CD4-positive, alpha-beta T cell treated with Interleukin-12 subunit alpha and Interleukin-12 subunit beta, for 1 hour (primary cell): ENCODE results near the gene DLG2.
"Not testable (repeated sequence)": the region's sequence is repeated elsewhere in the genome, so short reads cannot be mapped to it uniquely, and the experiment has no call there.

Experiments used
- DNase-seq: peaks from one replicate; pipeline ENCODE4 v3.0.0-alpha.2; 2020

Gene DLG2

DNA sequence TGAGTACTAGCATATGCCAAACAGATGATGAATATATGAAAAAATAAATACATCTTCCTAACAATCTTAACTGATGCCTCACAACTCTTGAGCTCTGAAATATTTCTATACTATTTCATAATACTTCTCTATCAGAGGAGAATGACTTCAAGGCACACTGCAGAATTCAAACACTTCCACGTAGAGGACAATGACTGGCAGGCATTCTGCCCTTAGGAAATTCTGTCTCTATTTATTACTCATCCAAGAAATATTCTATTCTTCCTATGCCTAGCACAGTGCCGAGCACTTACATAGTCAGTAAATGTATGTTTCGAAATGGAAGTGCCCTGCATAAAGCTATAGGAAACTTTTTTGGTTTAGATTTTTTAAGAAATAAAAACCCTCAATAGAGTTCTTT is 809.1 kb downstream of the DLG2 start:
- no peak for DNase-seq

DNA sequence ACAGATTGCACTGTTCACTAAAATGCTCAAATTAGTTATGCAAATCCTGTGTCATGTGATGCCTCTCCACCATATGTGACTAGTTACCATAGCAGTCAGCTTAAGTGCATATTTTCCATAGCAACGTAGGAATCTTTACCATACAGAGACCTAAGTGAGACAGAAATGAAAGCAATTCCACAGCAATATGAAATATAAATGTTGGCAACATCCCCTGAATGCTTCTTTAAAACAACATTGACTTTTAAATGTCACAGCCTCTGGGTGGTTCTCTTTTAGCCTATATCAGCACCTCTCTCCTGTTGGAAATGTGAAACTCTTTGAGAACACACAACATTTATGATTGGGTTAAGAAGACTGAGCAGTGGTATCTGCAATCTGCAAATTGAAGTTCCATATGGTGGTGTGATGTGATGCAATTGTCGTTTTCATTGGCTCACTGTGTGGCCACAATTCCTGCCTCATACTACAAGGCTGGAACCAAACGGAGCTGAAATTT is 814.6 kb downstream of the DLG2 start:
- no peak for DNase-seq

DNA sequence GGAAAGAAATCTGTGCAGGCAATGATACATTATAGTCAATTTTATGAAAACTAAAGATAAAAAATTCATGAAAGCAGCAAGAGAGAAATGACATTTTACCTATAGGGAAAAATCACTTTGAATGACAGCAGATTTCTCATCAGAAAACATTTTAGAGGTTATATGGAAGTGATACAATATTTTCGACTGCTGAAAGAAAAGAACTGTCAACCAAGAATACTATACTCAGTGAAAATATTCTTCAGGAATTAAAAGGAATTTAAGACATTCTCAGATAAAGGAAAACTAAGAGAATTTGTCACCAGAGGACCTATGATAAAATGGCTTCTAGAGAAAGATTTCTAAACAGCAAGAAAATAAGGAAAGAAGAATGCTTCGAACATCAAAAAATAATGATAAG is 820.8 kb downstream of the DLG2 start:
- DNase-seq = no peak

DNA sequence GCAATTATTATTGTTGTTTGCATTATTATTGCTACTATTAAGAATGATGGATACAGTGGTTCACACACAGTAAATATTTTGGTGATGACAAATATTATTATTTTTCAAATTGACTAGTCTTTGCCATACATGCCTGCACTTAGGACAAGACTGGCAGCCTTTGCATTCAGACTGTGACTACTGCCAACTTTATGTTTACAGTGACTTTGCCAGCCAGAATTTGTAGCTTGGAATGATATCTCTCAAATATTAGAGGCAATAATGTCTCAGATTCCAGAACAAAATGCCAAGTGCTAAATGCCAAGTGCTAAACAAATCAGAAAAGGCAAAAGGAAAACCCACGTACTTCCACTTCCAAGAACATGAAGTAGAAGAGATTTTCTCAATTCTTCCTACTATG is 823.1 kb downstream of the DLG2 start:
- no peak for DNase-seq

DNA sequence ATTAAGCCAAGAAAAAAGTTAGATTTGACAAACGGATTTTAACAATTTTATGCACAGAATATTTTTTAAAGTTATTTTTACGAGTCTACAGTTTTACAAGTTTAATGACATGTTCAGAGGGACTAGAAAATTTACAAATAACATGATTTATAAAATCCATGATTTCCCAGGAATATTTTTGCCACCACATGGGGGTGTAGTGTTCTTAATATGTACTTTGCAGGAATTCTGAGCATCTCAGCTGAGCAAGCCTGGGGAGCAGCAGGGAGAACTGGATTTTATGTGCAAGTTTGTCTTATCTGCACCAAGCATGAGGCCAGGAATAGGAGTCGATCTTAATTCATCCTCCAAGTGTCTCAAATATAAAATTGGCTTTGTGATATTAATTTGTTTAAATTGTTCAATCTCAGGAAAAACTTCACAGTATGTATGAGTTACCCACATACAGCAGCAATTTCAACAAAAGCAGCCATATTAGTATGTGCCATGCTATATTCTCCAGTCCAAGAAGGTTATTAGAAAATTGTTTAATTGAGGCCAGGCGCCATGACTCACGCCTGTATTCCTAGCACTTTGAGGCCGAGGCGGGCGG is 826.3 kb downstream of the DLG2 start:
- no peak for DNase-seq

DNA sequence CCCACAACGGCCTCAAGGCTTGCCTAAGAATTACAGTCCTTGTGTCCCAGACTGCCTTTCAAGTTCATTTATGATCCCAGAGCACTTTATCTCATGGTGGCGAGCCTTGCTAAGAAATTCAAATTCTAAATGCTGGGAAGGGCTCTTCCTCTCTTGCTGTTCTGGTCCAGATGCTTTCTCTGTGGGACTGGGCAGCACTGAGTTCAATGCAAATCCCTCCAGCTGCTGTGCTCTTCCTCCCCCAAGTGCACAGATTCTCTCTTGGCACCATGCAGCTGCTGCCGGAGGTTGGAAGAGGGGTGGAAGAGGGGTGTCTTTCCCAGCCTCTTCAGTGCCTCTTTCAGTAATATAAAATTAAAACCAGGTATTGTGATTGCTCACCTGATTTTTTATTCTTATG is 828.0 kb downstream of the DLG2 start:
- no peak for DNase-seq

DNA sequence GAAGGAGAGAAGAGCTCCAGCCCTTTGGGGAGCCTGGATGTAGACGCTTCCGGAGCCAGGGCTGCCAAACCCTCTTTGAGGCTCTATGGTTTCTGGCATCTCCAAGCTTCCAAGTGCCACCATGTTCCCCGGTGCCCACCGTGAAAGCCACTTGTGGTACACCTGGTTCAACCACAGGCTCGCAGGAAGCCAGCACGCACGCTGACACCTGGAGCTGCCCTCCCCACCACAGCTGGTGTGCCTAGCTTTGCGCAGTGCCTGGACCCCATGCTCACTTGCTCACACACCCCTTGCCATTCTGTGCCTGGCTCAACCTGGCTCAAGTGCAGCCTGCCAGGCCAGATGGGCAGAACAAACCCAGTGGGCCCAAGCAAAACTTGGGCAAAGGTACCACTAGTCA is 831.4 kb downstream of the DLG2 start:
- DNase-seq = no peak

DNA sequence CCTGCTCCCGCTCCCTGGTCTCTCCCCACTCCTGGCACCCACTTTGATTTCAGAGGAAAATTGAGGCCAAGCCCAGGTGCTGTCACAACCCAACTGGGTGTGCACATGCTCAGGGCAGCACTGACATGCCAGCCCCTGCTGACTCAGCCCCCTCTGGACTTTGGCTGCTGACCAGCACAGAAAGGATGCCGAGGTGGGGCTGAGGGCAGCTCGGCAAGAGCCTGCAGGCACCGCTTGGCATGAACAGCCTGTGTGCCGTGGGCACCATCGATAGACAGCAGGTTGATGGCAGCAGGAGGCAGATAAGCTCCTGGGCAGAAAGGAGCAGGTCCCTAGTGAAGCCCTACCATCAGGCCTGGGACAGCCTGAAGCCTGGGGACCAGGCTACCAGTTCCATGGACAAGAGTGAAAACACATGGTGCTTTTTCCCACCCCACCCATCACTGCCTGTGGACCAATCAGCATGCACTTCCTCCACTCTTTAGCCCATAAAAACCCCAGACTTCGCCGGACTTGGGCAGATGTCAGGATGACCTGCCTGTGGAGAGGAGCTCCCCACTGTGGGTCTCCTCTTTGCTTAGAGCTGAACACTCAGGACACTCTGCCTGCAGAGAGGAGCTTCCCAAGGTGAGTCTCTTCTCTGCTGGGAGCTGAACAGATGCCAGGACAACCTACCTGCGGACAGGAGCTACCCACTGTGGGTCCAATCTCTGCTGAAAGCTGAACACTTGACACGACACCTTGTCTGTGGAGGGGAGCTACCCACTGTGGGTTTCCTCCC is 832.3 kb downstream of the DLG2 start:
- no peak for DNase-seq

DNA sequence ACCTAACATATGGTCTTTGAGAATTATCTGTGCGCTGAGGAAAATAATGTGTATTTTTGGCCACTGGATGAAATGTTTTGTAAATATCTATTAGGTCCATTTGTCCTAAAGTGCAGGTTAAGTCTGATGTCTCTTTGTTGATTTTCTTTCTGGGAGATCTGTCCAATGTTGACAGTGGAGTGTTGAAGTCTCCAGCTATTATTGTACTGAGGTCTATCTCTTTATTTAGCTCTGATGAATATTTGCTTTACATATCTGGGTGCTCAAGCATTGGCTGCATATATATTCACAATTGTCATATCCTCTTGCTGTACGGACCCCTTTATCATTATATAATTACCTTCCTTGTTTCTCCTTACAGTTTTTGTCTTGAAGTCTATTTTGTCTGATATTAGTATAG is 833.8 kb downstream of the DLG2 start:
- DNase-seq = no peak

DNA sequence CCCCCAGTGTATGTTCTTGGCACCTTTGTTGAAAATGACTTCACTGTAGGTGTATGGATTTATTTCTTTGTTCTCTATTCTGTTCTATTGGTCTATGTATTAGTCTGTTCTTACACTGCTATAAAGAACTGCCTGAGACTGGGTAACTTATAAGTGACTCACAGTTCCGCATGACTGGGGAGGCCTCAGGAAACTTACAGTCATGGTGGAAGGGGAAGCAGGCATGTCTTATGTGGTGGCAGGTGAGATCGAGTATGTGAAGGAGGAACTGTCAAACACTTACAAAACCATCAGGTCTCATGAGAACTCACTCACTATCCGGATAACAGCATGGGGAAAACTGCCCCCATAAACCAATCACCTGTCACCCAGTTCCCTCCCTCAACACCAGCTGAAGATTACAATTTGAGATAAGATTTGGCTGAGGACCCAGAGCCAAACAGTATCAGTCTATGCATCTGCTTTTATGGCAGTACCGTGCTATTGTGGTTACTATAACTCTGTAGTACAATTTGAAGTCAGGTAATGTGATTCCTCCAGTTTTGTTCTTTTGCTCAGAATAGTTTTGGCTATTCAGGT is 836.2 kb downstream of the DLG2 start:
- no peak for DNase-seq

DNA sequence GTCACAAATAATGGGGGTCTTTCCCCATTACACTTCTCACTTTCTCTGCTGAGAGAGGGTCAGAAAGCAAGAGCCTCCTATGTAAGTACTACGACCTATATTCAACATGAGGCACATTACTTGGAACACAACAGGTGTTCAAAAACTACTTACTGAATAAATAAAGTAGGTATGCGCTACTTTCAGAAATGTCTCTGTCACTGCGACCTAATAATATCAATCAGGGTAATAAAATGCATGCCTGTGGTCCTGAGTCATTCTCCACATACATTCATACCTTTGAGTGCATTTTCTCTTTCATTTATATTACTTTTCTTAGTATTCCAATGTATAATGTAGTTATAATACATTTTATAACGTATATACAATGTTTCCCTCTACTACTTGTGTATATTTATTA is 838.9 kb downstream of the DLG2 start:
- no peak for DNase-seq

DNA sequence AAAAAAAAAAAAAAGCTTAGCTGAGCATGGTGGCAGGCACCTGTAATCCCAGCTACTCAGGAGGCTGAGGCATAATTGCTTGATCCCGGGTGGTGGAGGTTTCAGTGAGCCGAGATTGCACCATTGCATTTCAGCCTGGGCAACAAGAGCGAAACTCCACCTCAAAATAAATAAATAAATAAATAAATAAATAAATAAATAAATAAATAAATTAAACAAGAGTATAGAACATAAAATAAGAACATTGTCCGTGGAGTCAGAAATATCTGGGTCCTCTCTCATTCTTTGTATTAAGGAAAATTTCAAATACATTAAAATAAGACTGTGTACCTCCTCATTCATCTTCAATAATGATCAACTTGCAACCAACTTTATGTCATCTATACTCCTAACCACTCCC is 843.0 kb downstream of the DLG2 start:
- DNase-seq = not testable (repeated sequence)

DNA sequence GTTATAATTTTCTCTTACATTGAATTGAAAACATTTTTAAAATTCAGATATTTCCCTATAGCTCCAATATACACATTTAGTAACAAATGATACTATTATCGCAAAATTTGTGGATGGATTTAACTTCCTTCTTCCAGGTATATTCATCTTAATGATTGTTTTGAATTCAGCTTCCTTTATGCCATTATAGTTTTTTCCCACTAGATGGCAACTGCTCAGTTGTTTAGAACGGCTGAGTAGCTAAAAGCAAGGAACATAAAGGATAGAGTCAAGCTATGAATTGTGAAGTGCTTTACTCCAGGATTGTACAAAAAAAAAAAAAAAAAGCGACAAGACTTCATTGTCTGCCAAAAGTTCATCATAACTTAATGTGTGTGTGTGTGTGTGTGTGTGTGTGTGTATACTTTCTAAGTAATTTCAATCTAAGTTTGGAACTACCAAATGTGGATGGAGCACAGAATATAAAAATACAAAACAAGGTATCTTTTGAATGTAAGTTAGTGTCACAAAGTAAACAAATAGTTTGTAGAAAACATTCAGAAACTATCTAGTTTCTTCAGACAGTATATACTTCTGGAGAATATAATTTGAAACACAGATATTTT is 846.4 kb downstream of the DLG2 start:
- DNase-seq = no peak

DNA sequence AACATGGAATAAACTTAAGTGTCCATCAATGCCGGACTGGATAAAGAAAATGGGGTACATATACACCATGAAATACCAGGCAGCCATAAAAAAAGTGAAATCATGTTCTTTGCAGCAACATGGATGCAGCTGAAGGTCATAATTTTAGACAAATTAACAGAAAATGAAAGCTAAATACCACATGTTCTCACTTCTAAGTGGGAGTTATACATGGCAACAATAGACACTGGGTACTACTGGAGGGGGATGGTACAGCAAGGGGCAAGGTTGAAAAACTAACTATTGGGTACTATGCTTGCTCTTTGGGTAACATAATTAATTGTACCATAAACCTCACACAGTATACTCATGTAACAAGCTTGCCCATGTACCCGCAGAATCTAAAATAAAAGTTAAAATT is 851.6 kb downstream of the DLG2 start:
- DNase-seq = no peak

DNA sequence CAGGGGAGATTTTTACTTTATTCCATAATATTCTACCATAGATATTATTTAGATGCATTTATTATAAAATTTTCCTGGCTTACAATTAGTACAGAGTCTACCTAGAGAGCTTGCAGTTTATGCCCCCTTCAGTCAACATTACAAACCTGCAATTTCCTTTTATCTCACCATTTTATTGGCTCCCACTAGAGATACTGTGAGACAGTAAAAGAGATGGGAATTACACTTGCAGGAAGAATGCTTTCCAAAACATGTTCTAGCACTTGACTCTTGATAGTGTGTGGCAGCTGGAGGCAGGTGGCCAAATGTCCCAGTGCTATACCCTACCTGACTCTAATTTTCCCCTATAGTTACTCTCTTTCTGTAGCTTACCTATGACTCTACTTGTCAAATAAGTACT is 863.2 kb downstream of the DLG2 start:
- no peak for DNase-seq

DNA sequence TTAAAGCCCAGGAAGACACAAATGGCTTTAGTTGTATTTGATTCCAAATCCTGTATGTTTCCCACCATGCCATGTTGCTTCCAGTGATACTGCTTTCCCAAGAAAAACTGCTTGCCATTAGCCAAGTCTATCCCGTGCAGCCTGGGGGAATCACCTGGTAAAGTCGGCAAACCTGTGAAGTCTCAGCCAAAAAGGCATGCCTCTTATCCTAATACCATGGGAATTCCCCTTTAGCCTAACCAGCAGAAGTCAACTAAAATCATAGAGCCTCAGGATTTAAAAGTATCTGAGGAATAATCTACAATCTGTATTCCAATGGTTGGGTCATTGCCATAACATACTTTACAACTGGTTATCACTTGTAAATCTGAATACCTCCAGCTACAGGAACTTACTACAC is 869.4 kb downstream of the DLG2 start:
- DNase-seq = no peak

DNA sequence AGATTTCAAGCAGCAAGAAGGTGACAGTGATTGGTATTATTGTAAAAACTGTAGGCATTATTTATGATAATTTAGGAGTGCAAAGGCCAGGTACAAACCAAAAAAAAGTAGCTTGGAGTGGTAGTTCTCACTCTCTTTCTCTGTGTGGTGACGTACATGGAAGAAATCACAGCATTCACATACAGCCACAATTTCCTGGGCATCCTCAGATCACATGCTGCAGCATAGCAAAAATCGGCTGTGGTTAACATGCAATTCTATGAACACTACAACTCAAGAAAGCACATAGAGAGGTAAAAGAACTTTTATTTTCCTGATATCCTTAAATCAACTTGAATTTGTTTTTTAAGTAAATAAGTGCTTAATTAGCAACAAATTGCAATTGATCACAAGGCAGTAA is 875.8 kb downstream of the DLG2 start:
- DNase-seq = no peak

DNA sequence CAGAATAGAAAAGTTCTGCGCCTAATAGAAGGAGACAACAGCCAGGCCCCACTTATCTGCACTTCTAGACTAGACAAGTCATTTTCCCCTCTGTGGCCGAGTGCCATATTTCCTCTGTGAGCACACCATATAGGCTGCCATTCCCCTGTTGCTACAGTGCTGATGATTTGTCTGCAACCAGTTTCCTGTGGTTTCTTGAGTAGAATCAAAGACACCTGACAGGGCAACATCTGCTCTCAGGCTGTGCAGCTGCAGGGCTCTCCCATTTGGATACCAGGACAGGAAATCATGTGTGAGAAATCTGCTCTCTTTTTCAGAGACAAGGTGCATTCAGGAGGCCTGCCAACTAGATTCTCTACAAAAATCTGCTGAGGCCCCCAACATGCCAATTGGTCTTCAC is 879.3 kb downstream of the DLG2 start:
- DNase-seq = no peak

DNA sequence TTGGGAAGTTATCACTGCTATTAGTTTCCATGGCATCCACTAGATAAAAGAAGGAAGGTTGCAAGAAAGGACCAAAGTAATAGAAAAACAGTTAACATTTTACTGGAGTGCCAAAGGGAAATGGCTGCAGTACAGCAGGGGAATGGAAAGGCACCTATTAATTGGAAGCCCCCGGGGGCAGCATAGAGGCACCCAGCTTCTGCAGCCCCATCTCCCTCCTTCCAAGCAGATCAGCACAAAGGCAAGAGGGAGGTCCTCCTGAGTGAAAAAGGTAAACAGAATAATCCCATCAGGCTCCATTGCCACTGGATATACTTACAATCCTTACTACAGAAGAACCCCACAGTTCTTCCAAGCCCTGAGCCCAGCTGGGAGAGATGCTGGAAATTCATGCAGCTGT is 887.1 kb downstream of the DLG2 start:
- DNase-seq = no peak

DNA sequence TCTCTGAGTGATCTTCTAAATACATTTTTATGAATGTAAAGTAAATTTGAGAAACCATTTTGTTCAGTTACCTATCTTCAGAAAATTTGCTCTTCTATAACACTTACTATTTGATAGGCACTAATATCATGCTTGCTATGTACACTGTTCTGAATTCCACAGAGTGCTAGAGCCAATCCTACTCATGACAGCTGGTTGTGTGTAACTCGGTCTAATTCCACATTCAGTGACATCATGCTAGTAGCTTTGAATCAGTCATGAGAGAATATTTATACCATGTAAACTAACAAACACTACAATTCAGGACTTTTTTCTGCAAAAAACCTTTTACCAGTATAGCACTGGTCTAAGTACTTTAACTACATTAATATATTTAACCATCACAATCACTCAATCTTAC is 902.9 kb downstream of the DLG2 start:
- DNase-seq = no peak

DNA sequence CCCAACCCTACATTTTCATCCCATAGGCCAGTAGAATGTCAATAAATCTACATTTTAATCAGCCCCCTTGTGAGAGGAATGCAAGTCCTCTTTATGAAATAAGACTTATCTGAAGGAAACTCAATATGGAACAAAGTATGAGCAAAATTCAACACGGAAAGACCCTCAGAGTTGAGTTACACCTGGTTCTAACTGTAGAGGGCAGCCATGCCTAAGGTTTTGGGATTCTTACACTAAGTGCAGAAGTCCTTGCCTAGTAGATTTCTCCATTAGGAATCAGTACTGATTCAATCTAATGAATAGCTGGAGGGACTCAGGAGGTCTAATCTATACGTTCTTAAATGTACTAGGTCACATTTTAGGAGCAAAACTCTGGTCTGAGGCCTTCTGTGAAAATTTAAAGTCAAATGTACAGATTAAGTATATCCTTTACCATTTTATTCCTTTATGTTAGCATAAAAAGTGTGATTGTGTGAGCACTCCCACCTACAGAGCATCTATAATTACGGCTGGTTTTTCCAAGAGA is 904.5 kb downstream of the DLG2 start:
- DNase-seq = no peak

DNA sequence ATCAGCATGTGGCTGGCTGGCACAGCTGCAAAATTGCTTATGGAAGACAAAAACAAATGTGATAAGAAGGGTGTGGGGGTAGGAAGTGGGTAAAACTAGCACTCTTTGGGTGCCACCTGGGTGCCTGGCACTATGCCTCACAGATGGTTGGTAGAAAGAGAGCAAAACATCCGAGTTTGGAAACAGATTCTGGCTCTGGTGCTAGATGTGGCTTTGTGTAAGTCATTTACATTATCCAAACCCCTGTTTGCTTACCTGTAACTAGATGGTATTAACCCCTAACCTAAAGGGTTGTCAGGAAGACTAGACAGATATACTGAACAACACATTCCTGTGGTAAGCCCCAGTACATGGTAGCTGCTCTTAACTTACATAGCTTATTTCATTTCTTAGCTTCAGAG is 905.6 kb downstream of the DLG2 start:
- no peak for DNase-seq

DNA sequence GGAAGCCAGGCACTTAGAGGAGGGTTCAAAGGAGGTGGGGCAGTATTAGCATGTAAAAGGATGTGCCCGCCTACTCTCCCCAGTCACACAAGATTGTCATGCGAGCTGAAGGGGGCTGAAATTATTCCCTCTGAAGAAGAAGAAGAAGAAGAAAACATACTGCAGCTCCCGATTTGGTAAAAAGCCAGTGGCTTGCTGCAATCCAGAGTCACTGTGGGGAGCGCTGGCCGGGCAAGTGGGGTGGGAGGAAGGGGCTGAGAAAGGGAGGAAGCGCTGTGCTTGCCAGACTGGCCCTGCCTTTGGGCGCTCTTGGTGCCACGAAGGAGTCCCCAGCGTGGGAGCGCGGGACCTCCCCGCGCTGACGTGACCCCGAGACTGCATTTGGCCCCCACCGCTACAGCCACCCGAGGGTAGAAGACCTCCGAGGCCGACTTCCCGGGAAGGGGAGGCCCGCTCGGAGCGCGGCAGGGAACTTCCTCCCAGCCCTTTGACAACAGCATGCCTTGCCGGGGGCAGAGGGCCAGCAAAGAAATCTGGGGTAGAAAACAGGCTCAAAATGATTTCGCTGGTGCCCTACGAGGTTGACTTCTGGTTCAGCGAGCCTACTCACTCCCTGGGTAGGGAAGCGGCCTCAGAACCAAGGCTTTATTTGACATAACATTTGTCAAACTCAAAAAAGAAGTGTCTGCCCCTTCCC is 906.3 kb downstream of the DLG2 start:
- no peak for DNase-seq
